Purkinje cell (primary cell): ENCODE measurements around the gene RND1. TPM values are rescaled to one million over a fixed set of nuclear protein-coding genes. Genes with fewer than 3 reads are reported as not detected.

Experiments
- polyA plus RNA-seq: library from polyadenylated mRNA; unstranded; fragments of >200 nt; fragmentation: Nextera tagmentation; gene quantifications from 2 replicates; pipeline ENCODE4 v1.2.1, GENCODE V29; 2014

RND1 gene
- polyA plus RNA-seq: 1.6 and 3.0 TPM in 2 replicates

DNA sequence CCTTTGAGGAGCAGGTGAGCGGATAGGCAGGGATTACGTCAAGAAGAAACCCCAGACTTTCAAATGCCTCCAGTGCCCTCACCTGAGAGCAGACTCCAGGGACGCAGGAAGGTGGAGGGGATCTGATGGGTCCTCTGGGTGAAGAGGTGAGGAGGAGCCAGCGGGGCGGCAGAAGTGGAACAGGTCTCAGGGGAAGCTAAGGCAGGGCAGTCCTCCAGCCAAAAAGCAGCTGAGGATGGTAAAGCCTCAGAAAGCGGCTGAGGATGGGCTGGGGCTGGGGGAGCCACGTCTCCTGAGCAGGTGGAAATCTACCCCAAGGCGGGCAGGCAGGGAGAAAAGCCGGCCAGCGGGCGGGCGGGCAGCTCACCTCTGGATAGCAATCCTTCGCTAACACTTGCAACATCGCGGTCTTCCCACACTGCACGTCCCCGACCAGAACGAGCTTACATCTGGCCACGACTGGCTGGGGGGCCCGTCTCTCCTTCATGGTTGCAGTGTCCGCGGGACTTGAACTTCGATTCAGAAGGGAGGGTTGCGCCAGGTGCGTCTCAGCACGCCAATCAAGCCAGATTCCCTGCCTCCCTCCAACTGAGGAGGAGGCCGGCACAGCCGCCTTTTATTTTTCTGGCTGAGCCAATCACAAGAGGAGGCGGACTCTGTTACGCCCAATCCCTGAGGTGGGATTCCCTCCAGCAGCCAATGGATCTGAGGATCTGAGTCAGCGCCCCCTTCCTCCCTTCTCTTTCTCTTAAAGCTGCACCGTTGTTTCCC, at the start of gene RND1:
RND1 (minus strand) TSS at position 590 of the 771 bp plus-strand sequence; CDS start at position 487, 103 bp downstream.

DNA sequence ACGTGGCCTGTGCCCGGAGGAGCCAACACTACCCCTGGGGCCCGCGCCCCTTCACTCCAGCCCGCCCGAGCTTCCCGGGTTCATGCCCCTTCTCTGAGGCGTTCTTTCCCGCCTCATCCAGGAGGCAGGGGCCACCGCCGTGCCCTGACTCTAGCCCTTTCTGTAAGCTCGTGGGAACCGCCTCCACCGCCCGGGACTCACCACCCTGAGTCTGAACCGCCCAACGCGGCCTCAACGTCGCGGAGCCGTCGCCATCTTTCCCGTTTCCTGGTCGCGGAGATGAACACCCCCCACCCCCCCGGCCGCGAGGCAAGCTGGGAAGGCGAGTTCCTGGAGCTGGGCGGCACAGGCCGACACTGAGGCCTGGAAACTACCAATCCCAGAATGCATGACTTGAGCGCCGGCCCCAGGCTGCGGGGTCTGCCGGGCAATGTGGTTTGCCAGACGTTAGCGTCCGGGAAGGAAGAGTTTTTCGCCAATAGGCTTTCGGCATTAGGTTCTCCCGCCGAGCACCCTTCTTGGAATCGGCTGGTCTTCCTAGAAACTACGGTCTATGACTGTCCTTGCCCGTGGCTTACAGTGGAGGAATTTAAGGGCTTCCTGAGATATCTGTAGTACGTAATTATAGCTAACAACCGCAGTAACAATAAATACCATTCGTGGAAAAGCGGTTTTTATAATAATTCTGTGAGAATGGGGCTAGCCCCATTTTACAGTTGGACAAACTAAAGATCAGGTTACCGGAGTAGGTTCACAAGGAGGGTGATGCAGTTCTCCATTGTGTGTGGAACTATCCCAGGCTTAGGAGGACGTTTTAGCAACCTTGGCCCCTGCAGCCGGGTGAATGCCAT, 13.6 kb downstream of the RND1 start, which contains the start of gene DDX23:
DDX23 (minus strand) TSS at position 281 of the 851 bp plus-strand sequence. CDS start 6,381 bp downstream, outside the sequence.

DNA sequence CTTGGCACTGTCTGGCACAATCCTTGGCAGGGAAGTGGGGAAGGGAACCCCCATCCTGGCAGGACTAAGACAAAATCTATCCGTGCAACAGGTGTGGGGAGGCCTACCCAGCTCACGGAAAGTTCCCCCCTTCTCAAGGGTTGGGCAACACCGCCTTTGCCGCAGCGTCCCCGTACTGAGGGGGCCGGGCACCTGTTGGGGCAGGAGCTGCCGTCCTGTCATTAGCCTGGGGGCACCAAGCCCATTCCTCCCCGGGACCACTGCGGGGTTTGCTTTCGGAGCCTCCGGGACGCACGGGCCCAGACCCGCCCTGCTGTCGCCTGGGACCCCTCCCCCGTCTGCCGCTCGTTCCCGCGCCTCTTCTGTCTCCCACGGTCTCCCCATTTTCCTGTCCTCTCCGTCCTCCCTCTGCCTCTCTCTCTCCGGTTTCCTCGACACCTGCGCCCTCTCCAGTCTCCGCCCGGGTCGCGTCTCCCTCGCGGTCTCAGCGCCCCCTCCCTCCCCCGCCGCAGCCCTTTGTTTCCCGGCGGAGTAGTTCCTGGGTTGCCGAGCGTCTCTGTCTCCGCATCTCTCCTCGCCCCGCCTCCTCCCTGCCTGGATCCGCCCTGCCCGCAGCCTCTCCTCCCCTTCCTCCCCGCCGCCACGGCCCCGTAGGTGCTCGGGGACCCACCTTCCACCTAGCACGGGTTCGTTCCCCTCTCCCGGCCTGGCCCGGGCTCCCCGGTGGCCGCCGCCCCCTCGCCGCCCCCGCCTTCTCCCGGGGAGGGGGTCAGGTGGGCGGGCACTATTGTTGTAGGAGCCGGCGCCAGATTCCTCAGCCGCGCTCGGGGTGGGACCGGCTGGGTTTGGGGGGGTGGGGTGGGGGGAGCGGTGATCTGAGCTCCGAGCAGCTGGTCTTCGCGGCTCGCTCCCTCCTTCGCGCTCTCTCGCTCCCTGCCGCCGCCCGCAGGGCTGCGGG, 47.5 kb downstream of the RND1 start, which contains the start of gene CACNB3:
CACNB3 (plus strand) TSS at position 624 of the 958 bp plus-strand sequence. CDS start 434 bp downstream, outside the sequence.

Other genes starting within 250 kb of the RND1 start
- 10.5 and 17.2 TPM in 2 replicates for gene KANSL2, start 183.6 kb downstream of the RND1 start, polyA plus RNA-seq
- 5.7 and 17.9 TPM in 2 replicates for gene CCNT1, start 149.2 kb downstream of the RND1 start, polyA plus RNA-seq
- 0.43 and 0.48 TPM in 2 replicates for gene ADCY6, start 76.8 kb downstream of the RND1 start, polyA plus RNA-seq
- 2.0 and 15.5 TPM in 2 replicates for gene CACNB3, start 47.4 kb downstream of the RND1 start, polyA plus RNA-seq
- gene DDX23, start 13.7 kb downstream of the RND1 start, polyA plus RNA-seq: 7.4 and 11.5 TPM in 2 replicates
- 2.2 and 3.1 TPM in 2 replicates for gene FKBP11, start 59.6 kb upstream of the RND1 start, polyA plus RNA-seq
- gene ARF3, start 91.6 kb upstream of the RND1 start, polyA plus RNA-seq: 44.7 and 65.0 TPM in 2 replicates
- 3.2 TPM in 1 of 2 replicates, not detected in the other for gene WNT10B, start 105.9 kb upstream of the RND1 start, polyA plus RNA-seq
- not detected in 2 replicates for gene WNT1, start 112.5 kb upstream of the RND1 start, polyA plus RNA-seq
- gene DDN, start 133.5 kb upstream of the RND1 start, polyA plus RNA-seq: 0.10 and 1.3 TPM in 2 replicates
- gene PRKAG1, start 152.9 kb upstream of the RND1 start, polyA plus RNA-seq: 47.6 and 66.8 TPM in 2 replicates
- 1.0 and 2.7 TPM in 2 replicates for gene KMT2D, start 194.9 kb upstream of the RND1 start, polyA plus RNA-seq
- 5.3 and 6.9 TPM in 2 replicates for gene RHEBL1, start 204.1 kb upstream of the RND1 start, polyA plus RNA-seq
- gene DHH, start 228.9 kb upstream of the RND1 start, polyA plus RNA-seq: 0.24 and 0.94 TPM in 2 replicates
- gene LMBR1L, start 245.0 kb upstream of the RND1 start, polyA plus RNA-seq: 3.4 and 4.5 TPM in 2 replicates